Measurements from ENCODE around the gene ZNF322. TPM values are rescaled to one million over a fixed set of nuclear protein-coding genes. Genes with fewer than 3 reads are reported as not detected.
A peak's percentile ranks its signal among the peaks of the same experiment; 100 is the strongest.

The ZNF322 gene
- total and polyA plus RNA-seq, 4 donors: 3.3 to 9.0 (median 6.8) TPM

DNA sequence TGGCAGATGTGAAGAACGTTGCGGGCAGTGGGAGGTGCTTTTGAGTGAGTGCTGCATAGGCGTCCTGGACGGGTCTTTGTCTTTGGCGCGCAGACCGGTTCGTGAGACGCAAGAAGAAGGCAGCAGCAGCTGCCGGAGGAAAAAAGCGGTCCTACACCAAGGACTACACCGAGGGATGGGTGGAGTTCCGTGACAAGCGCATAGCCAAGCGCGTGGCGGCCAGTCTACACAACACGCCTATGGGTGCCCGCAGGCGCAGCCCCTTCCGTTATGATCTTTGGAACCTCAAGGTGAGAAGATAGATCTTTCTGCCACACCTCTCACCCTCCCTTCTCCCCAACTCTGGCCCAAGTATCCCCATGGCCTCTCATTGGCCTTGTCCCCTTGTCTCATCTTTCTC, 61.7 kb downstream of the ZNF322 start:
- Histone ChIP-seq H3K9me3 (ENCODE audit: control insufficient read depth in 4 of 4, low read length in 3 of 4) (no peaks in the 10 kb centered on the region), H3K27ac (ENCODE audit: low read depth in 1 of 2, low read length in 2 of 2) (no peak overlapping the region), H3K9ac (ENCODE audit: low read depth in 1 of 2, low read length in 2 of 2) (peak overlapping the region in 1 of 2 donors; percentile 95), H3K36me3 (ENCODE audit: control insufficient read depth in 4 of 4, insufficient read depth in 3 of 4, low read depth in 1 of 4, low read length in 3 of 4) (peaks cover 6 to 17% (median 11%) of the 10 kb centered on the region in 4 donors), H3K4me3 (ENCODE audit: low read depth in 1 of 3, low read length in 3 of 3) (peak overlapping the region; percentile 79 to 100 (median 95)), H3K27me3 (ENCODE audit: control insufficient read depth in 4 of 4, insufficient read depth in 4 of 4, low read length in 3 of 4) (peaks cover 0 to 4% (median 0%) of the 10 kb centered on the region in 4 donors), H3K4me1 (ENCODE audit: control insufficient read depth in 4 of 4, insufficient read depth in 4 of 4, low read length in 3 of 4) (peaks cover 5 to 23% (median 13%) of the 10 kb centered on the region in 4 donors)
- 68% methylated on average over 21 of the region's 21 CpGs for WGBS
- TF ChIP-seq RXRA (IDR thresholded peaks at IDR 0.05) (no peak), EGR1 (IDR thresholded peaks at IDR 0.05; ENCODE audit: low read depth in 2 of 2) (no peak), YY1 (IDR thresholded peaks at IDR 0.05) (no peak)
- TF ChIP-seq, protein P1, sequence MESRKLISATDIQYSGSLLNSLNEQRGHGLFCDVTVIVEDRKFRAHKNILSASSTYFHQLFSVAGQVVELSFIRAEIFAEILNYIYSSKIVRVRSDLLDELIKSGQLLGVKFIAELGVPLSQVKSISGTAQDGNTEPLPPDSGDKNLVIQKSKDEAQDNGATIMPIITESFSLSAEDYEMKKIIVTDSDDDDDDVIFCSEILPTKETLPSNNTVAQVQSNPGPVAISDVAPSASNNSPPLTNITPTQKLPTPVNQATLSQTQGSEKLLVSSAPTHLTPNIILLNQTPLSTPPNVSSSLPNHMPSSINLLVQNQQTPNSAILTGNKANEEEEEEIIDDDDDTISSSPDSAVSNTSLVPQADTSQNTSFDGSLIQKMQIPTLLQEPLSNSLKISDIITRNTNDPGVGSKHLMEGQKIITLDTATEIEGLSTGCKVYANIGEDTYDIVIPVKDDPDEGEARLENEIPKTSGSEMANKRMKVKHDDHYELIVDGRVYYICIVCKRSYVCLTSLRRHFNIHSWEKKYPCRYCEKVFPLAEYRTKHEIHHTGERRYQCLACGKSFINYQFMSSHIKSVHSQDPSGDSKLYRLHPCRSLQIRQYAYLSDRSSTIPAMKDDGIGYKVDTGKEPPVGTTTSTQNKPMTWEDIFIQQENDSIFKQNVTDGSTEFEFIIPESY (IDR thresholded peaks at IDR 0.05): no peak
- no peak for DNase-seq (ENCODE audit: low spot score)

DNA sequence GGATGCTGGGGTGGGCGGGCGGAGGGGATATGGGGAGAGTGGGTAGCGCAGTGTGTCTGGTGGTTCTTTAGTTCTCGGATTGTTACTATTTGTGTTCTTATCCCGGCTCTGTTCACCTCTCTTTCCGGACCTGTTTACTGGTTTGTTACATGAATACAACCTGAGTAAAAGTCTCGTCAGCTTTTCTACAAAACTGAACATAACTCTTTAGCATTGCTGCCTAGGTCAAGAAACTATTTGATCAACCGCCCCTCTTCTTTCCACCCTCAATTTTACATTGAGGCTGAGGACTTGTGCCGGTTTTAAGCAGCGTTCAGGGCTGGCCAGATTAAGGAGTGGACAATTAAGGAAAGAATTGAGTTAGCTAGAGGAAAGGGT, 62.2 kb downstream of the ZNF322 start:
- Histone ChIP-seq H3K27ac (ENCODE audit: low read depth in 1 of 2, low read length in 2 of 2) (peak overlapping the region; percentile 80 to 92), H3K4me3 (ENCODE audit: low read depth in 1 of 3, low read length in 3 of 3) (peak overlapping the region; percentile 79 to 100 (median 95)), H3K9me3 (ENCODE audit: control insufficient read depth in 4 of 4, low read length in 3 of 4) (no peaks in the 10 kb centered on the region), H3K27me3 (ENCODE audit: control insufficient read depth in 4 of 4, insufficient read depth in 4 of 4, low read length in 3 of 4) (peaks cover 0 to 8% (median 0%) of the 10 kb centered on the region in 4 donors), H3K36me3 (ENCODE audit: control insufficient read depth in 4 of 4, insufficient read depth in 3 of 4, low read depth in 1 of 4, low read length in 3 of 4) (peaks cover 6 to 17% (median 11%) of the 10 kb centered on the region in 4 donors), H3K9ac (ENCODE audit: low read depth in 1 of 2, low read length in 2 of 2) (peak overlapping the region; percentile 95 to 97), H3K4me1 (ENCODE audit: control insufficient read depth in 4 of 4, insufficient read depth in 4 of 4, low read length in 3 of 4) (peaks cover 5 to 23% (median 13%) of the 10 kb centered on the region in 4 donors)
- no peak for DNase-seq (ENCODE audit: low spot score)
- TF ChIP-seq HNF4A (conservative IDR thresholded peaks at IDR 0.05): no peak
- no peak for TF ChIP-seq RAD21 (IDR thresholded peaks at IDR 0.05)
- TF ChIP-seq, protein P2, sequence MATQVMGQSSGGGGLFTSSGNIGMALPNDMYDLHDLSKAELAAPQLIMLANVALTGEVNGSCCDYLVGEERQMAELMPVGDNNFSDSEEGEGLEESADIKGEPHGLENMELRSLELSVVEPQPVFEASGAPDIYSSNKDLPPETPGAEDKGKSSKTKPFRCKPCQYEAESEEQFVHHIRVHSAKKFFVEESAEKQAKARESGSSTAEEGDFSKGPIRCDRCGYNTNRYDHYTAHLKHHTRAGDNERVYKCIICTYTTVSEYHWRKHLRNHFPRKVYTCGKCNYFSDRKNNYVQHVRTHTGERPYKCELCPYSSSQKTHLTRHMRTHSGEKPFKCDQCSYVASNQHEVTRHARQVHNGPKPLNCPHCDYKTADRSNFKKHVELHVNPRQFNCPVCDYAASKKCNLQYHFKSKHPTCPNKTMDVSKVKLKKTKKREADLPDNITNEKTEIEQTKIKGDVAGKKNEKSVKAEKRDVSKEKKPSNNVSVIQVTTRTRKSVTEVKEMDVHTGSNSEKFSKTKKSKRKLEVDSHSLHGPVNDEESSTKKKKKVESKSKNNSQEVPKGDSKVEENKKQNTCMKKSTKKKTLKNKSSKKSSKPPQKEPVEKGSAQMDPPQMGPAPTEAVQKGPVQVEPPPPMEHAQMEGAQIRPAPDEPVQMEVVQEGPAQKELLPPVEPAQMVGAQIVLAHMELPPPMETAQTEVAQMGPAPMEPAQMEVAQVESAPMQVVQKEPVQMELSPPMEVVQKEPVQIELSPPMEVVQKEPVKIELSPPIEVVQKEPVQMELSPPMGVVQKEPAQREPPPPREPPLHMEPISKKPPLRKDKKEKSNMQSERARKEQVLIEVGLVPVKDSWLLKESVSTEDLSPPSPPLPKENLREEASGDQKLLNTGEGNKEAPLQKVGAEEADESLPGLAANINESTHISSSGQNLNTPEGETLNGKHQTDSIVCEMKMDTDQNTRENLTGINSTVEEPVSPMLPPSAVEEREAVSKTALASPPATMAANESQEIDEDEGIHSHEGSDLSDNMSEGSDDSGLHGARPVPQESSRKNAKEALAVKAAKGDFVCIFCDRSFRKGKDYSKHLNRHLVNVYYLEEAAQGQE (IDR thresholded peaks at IDR 0.05): no peak
- TF ChIP-seq JUND (IDR thresholded peaks at IDR 0.05): no peak
- TF ChIP-seq EGR1 (IDR thresholded peaks at IDR 0.05; ENCODE audit: low read depth in 2 of 2): no peak
- TF ChIP-seq, protein P3, sequence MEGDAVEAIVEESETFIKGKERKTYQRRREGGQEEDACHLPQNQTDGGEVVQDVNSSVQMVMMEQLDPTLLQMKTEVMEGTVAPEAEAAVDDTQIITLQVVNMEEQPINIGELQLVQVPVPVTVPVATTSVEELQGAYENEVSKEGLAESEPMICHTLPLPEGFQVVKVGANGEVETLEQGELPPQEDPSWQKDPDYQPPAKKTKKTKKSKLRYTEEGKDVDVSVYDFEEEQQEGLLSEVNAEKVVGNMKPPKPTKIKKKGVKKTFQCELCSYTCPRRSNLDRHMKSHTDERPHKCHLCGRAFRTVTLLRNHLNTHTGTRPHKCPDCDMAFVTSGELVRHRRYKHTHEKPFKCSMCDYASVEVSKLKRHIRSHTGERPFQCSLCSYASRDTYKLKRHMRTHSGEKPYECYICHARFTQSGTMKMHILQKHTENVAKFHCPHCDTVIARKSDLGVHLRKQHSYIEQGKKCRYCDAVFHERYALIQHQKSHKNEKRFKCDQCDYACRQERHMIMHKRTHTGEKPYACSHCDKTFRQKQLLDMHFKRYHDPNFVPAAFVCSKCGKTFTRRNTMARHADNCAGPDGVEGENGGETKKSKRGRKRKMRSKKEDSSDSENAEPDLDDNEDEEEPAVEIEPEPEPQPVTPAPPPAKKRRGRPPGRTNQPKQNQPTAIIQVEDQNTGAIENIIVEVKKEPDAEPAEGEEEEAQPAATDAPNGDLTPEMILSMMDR (IDR thresholded peaks at IDR 0.05; ENCODE audit: low read depth, low read length, missing input control): no peak
- no peak for TF ChIP-seq SP1 (IDR thresholded peaks at IDR 0.05)
- TF ChIP-seq TAF1 (conservative IDR thresholded peaks at IDR 0.05): no peak
- WGBS: 3% methylated on average over 10 of the region's 10 CpGs

Data from liver (tissue), 9 donors.